ENCODE results near the gene IMPDH1.
A peak's percentile ranks its signal among the peaks of the same experiment; 100 is the strongest.

IMPDH1 gene

GRCh38 chr7:128370491-128370890, 39.3 kb downstream of the IMPDH1 start:
- Histone ChIP-seq H3K27me3 (ENCODE audit: control insufficient read depth in 1 of 2, insufficient read depth in 2 of 2, low read length in 2 of 2) (peaks cover 3 to 5% of the 10 kb centered on the region in 2 donors), H3K9me3 (ENCODE audit: control insufficient read depth in 2 of 2, low read length in 2 of 2) (no peaks in the 10 kb centered on the region)

DNA sequence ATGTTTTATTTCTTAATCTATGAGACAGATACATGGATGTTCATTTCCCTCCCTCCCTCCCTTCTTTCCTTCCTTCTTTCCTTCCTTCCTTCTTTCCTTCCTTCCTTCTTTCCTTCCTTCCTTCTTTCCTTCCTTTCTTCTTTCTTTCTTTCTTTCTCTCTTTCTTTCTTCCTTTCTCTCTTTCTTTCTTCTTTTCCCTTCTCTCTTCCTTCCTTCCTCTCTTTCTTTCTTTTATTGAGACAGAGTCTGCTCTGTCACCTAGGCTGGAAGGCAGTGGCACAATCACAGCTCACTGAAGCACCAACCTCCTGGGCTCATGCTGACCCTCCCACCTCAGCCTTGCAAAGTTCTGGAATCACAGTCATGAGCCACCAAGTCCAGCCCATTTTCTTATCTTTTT, 42.8 kb downstream of the IMPDH1 start:
- Histone ChIP-seq H3K4me1 (ENCODE audit: control insufficient read depth, insufficient read depth, low read length) (peaks cover 5% of the 10 kb centered on the region), H3K27me3 (ENCODE audit: control insufficient read depth in 1 of 2, insufficient read depth in 2 of 2, low read length in 2 of 2) (peaks cover 8 to 10% of the 10 kb centered on the region in 2 donors), H3K9me3 (ENCODE audit: control insufficient read depth in 2 of 2, low read length in 2 of 2) (no peaks in the 10 kb centered on the region), H3K36me3 (ENCODE audit: control insufficient read depth in 2 of 2, insufficient read depth in 2 of 2, low read length in 2 of 2) (no peaks in the 10 kb centered on the region), H3K27ac (ENCODE audit: low read length) (no peak overlapping the region), H3K4me3 (ENCODE audit: low read length in 2 of 2) (no peak overlapping the region), H3K9ac (ENCODE audit: low read length in 2 of 2) (no peak overlapping the region)

More at GRCh38 chr7:128370491-128370890, 39.3 kb downstream of the IMPDH1 start:
- no peaks in the 10 kb centered on the region for H3K4me1 ChIP-seq (ENCODE audit: control insufficient read depth, insufficient read depth, low read length)
- H3K9ac ChIP-seq (ENCODE audit: low read length in 2 of 2), result no peak overlapping the region
- no peak overlapping the region for H3K27ac ChIP-seq (ENCODE audit: low read length)
- no peaks in the 10 kb centered on the region for H3K36me3 ChIP-seq (ENCODE audit: control insufficient read depth in 2 of 2, insufficient read depth in 2 of 2, low read length in 2 of 2)
- no peak overlapping the region for H3K4me3 ChIP-seq (ENCODE audit: low read length in 2 of 2)

- Histone ChIP-seq H3K9ac (ENCODE audit: low read length in 2 of 2) (no peak overlapping the region), H3K27me3 (ENCODE audit: control insufficient read depth in 1 of 2, insufficient read depth in 2 of 2, low read length in 2 of 2) (peaks cover 8 to 10% of the 10 kb centered on the region in 2 donors), H3K4me3 (ENCODE audit: low read length in 2 of 2) (no peak overlapping the region), H3K9me3 (ENCODE audit: control insufficient read depth in 2 of 2, low read length in 2 of 2) (no peaks in the 10 kb centered on the region), H3K27ac (ENCODE audit: low read length) (no peak overlapping the region), H3K4me1 (ENCODE audit: control insufficient read depth, insufficient read depth, low read length) (peaks cover 7% of the 10 kb centered on the region), H3K36me3 (ENCODE audit: control insufficient read depth in 2 of 2, insufficient read depth in 2 of 2, low read length in 2 of 2) (no peaks in the 10 kb centered on the region)
Observed at GRCh38 chr7:128366300-128366699, 43.5 kb downstream of the IMPDH1 start.

GRCh38 chr7:128365432-128365831, 44.4 kb downstream of the IMPDH1 start:
- Histone ChIP-seq H3K9ac (ENCODE audit: low read length in 2 of 2) (no peak overlapping the region), H3K4me1 (ENCODE audit: control insufficient read depth, insufficient read depth, low read length) (peaks cover 15% of the 10 kb centered on the region), H3K27me3 (ENCODE audit: control insufficient read depth in 1 of 2, insufficient read depth in 2 of 2, low read length in 2 of 2) (peaks cover 8 to 10% of the 10 kb centered on the region in 2 donors), H3K36me3 (ENCODE audit: control insufficient read depth in 2 of 2, insufficient read depth in 2 of 2, low read length in 2 of 2) (no peaks in the 10 kb centered on the region), H3K9me3 (ENCODE audit: control insufficient read depth in 2 of 2, low read length in 2 of 2) (no peaks in the 10 kb centered on the region), H3K27ac (ENCODE audit: low read length) (no peak overlapping the region), H3K4me3 (ENCODE audit: low read length in 2 of 2) (no peak overlapping the region)

DNA sequence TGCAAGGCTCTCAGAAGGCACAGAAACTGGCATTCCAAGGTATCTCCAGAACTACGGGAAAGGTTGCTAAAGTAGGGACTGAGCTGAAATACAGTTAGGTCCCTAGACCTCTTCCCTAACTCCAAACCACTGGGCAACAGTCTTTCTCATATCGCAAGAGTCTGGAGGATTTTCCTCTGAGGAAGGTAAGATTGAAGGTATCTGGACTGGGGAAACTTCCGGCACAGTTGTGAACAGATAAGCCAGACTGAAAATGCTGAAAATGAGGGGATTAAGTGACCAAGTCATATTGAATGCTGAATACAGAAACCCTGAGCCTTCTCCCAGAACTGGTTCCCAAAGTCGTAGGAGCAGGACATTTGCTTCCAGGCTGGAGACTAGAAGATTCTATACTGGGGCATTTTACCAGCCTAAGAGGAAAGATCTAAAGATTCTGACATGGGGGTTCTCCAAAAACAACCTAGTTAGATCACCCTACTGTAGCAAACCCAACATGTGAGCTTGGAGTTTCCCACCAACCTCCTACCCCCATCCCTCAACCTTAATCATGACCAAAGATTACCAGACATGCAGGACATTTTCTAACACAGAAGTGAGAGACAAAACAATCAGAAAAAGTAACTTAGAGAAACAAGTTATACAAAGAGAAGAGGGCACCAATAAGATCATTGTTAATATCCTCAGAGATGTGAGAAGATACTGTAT, 45.5 kb downstream of the IMPDH1 start:
- peaks cover 15% of the 10 kb centered on the region for H3K4me1 ChIP-seq (ENCODE audit: control insufficient read depth, insufficient read depth, low read length)
- H3K9me3 ChIP-seq (ENCODE audit: control insufficient read depth in 2 of 2, low read length in 2 of 2), result no peaks in the 10 kb centered on the region
- peaks cover 8 to 10% of the 10 kb centered on the region in 2 donors for H3K27me3 ChIP-seq (ENCODE audit: control insufficient read depth in 1 of 2, insufficient read depth in 2 of 2, low read length in 2 of 2)
- H3K27ac ChIP-seq (ENCODE audit: low read length), result no peak overlapping the region
- H3K36me3 ChIP-seq (ENCODE audit: control insufficient read depth in 2 of 2, insufficient read depth in 2 of 2, low read length in 2 of 2), result no peaks in the 10 kb centered on the region
- H3K4me3 ChIP-seq (ENCODE audit: low read length in 2 of 2), result no peak overlapping the region
- no peak overlapping the region for H3K9ac ChIP-seq (ENCODE audit: low read length in 2 of 2)

DNA sequence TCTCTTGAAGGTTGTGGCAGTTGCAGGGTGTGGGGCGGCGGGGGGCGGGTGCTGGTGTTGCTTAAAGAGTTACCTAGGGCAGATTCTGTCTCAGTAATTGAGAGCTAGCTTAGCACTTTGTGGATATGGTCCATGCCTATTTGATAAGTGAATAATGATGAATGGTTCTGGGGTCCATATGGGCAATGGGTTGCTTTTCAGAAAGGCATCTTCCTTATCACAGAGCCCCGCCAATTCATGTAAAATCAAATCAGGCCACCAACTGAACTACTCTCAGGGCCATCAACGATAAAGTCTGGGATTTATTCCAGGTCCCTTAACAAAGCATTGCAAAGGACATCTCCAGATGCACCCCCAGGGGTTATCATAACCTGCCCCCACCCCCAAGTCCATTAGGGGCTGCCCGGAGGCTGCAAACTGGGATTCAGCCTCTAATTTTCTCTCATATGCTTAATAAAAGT, 46.5 kb downstream of the IMPDH1 start:
- Histone ChIP-seq H3K9me3 (ENCODE audit: control insufficient read depth in 2 of 2, low read length in 2 of 2) (no peaks in the 10 kb centered on the region), H3K36me3 (ENCODE audit: control insufficient read depth in 2 of 2, insufficient read depth in 2 of 2, low read length in 2 of 2) (no peaks in the 10 kb centered on the region), H3K9ac (ENCODE audit: low read length in 2 of 2) (no peak overlapping the region), H3K27ac (ENCODE audit: low read length) (no peak overlapping the region), H3K27me3 (ENCODE audit: control insufficient read depth in 1 of 2, insufficient read depth in 2 of 2, low read length in 2 of 2) (peaks cover 8 to 10% of the 10 kb centered on the region in 2 donors), H3K4me3 (ENCODE audit: low read length in 2 of 2) (no peak overlapping the region), H3K4me1 (ENCODE audit: control insufficient read depth, insufficient read depth, low read length) (peaks cover 15% of the 10 kb centered on the region)

DNA sequence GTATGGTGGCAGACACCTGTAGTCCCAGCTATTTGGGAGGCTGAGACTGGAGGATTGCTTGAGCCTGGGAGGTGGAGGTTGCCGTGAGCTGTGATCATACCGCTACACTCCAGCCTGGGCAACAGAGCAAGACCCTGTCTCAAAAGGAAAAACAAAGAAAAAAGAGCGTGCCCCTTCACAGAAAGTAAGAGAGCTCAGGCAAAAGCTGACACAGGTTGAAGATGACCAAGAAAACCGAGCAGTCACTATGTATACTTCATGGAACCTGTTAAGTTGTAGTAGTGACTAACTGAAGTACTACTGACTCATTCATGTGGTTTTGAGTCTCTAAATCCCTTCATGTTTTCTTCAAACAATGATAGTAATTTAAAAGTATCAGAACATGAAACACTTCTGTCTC, 47.1 kb downstream of the IMPDH1 start:
- no peak overlapping the region for H3K9ac ChIP-seq (ENCODE audit: low read length in 2 of 2)
- peaks cover 8 to 10% of the 10 kb centered on the region in 2 donors for H3K27me3 ChIP-seq (ENCODE audit: control insufficient read depth in 1 of 2, insufficient read depth in 2 of 2, low read length in 2 of 2)
- no peaks in the 10 kb centered on the region for H3K36me3 ChIP-seq (ENCODE audit: control insufficient read depth in 2 of 2, insufficient read depth in 2 of 2, low read length in 2 of 2)
- H3K4me1 ChIP-seq (ENCODE audit: control insufficient read depth, insufficient read depth, low read length), result peaks cover 15% of the 10 kb centered on the region
- no peaks in the 10 kb centered on the region for H3K9me3 ChIP-seq (ENCODE audit: control insufficient read depth in 2 of 2, low read length in 2 of 2)
- H3K27ac ChIP-seq (ENCODE audit: low read length), result no peak overlapping the region
- H3K4me3 ChIP-seq (ENCODE audit: low read length in 2 of 2), result no peak overlapping the region

- no peaks in the 10 kb centered on the region for H3K9me3 ChIP-seq (ENCODE audit: control insufficient read depth in 2 of 2, low read length in 2 of 2)
- H3K27me3 ChIP-seq (ENCODE audit: control insufficient read depth in 1 of 2, insufficient read depth in 2 of 2, low read length in 2 of 2), result peaks cover 8 to 10% of the 10 kb centered on the region in 2 donors
- peak within 1 kb of the TSS in 1 of 2 donors; percentile 34 for H3K9ac ChIP-seq (ENCODE audit: low read length in 2 of 2)
- peak within 1 kb of the TSS; percentile 70 to 76 for H3K4me3 ChIP-seq (ENCODE audit: low read length in 2 of 2)
- H3K4me1 ChIP-seq (ENCODE audit: control insufficient read depth, insufficient read depth, low read length), result peaks cover 15% of the 10 kb centered on the region
- H3K36me3 ChIP-seq (ENCODE audit: control insufficient read depth in 2 of 2, insufficient read depth in 2 of 2, low read length in 2 of 2), result no peaks in the 10 kb centered on the region
- no peak within 1 kb of the TSS for H3K27ac ChIP-seq (ENCODE audit: low read length)
Observed at GRCh38 chr7:128361411-128362379, 48.1 kb downstream of the IMPDH1 start, which contains the start of gene PRRT4. Gene PRRT4 (minus strand): TSS chr7:128361690.

DNA sequence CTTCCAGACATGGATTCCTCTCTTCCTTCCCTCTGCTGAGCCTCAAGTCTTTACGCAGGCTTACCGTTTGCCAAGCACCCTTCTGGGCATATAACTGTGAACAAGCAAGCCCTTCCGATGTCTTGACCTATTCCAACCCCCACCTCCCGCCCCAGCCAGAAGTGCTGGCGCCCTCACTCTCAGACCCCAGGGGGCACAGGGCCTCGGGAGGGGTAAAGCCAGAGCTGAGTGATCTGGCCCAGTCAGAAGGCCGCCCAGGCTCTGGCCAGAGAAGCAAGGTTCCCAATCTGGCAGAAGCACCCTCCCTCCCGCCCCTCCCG, 49.5 kb downstream of the IMPDH1 start:
- Histone ChIP-seq H3K9me3 (ENCODE audit: control insufficient read depth in 2 of 2, low read length in 2 of 2) (no peaks in the 10 kb centered on the region), H3K27ac (ENCODE audit: low read length) (no peak overlapping the region), H3K27me3 (ENCODE audit: control insufficient read depth in 1 of 2, insufficient read depth in 2 of 2, low read length in 2 of 2) (peaks cover 4 to 7% of the 10 kb centered on the region in 2 donors), H3K4me1 (ENCODE audit: control insufficient read depth, insufficient read depth, low read length) (peaks cover 15% of the 10 kb centered on the region), H3K4me3 (ENCODE audit: low read length in 2 of 2) (peak overlapping the region in 1 of 2 donors; percentile 76), H3K36me3 (ENCODE audit: control insufficient read depth in 2 of 2, insufficient read depth in 2 of 2, low read length in 2 of 2) (no peaks in the 10 kb centered on the region), H3K9ac (ENCODE audit: low read length in 2 of 2) (no peak overlapping the region)

GRCh38 chr7:128359939-128360338, 49.8 kb downstream of the IMPDH1 start:
- Histone ChIP-seq H3K9ac (ENCODE audit: low read length in 2 of 2) (no peak overlapping the region), H3K4me3 (ENCODE audit: low read length in 2 of 2) (no peak overlapping the region), H3K36me3 (ENCODE audit: control insufficient read depth in 2 of 2, insufficient read depth in 2 of 2, low read length in 2 of 2) (no peaks in the 10 kb centered on the region), H3K9me3 (ENCODE audit: control insufficient read depth in 2 of 2, low read length in 2 of 2) (no peaks in the 10 kb centered on the region), H3K27ac (ENCODE audit: low read length) (no peak overlapping the region), H3K4me1 (ENCODE audit: control insufficient read depth, insufficient read depth, low read length) (peaks cover 15% of the 10 kb centered on the region), H3K27me3 (ENCODE audit: control insufficient read depth in 1 of 2, insufficient read depth in 2 of 2, low read length in 2 of 2) (peaks cover 3 to 7% of the 10 kb centered on the region in 2 donors)
